HG03135 (cell line): ENCODE data around the gene SRCAP.

Source experiments
- ATAC-seq: cut with Tn5 transposase; IDR thresholded peaks from one replicate; pipeline ENCODE4 v1.9.1; 2021; ENCODE audit warnings: mild to moderate bottlenecking, moderate library complexity; ENCODE audit not compliant: unreplicated experiment

Gene SRCAP

GRCh38 chr16:30753596-30753995 lies 54.6 kb downstream of the SRCAP start:
- no peak for ATAC-seq

GRCh38 chr16:30755955-30756780 lies 57.2 kb downstream of the SRCAP start:
- no peak for ATAC-seq

- ATAC-seq = no peak
These were observed 57.8 kb downstream of the SRCAP start for GRCh38 chr16:30756781-30757100.

GRCh38 chr16:30757316-30757715 lies 58.3 kb downstream of the SRCAP start:
- ATAC-seq = no peak

GRCh38 chr16:30758988-30759491 lies 60.1 kb downstream of the SRCAP start:
- no peak for ATAC-seq

GRCh38 chr16:30760001-30760559 lies 61.1 kb downstream of the SRCAP start:
- ATAC-seq = no peak

- peak; percentile 11 for ATAC-seq
These were observed 61.8 kb downstream of the SRCAP start for GRCh38 chr16:30760577-30761426.

GRCh38 chr16:30761427-30761927 lies 62.5 kb downstream of the SRCAP start:
- peak; percentile 24 for ATAC-seq

- peak; percentile 82 for ATAC-seq
These were observed 63.2 kb downstream of the SRCAP start, which contains the start of the genes CFAP119 and RNF40 for GRCh38 chr16:30761928-30762902. Gene CFAP119, minus strand, starts transcription at chr16:30762062. Its CDS starts 314 bp downstream, at chr16:30761748. Gene RNF40, plus strand, starts transcription at chr16:30762322. Its CDS starts 224 bp downstream, at chr16:30762546.

GRCh38 chr16:30762991-30763725 lies 64.2 kb downstream of the SRCAP start:
- ATAC-seq = no peak

- ATAC-seq = no peak
These were observed 65.1 kb downstream of the SRCAP start for GRCh38 chr16:30764086-30764485.

- no peak for ATAC-seq
These were observed 66.0 kb downstream of the SRCAP start for GRCh38 chr16:30764816-30765465.

GRCh38 chr16:30766206-30766932 lies 67.4 kb downstream of the SRCAP start:
- no peak for ATAC-seq

GRCh38 chr16:30766933-30767284 lies 67.9 kb downstream of the SRCAP start:
- no peak for ATAC-seq

- no peak for ATAC-seq
These were observed 68.9 kb downstream of the SRCAP start for GRCh38 chr16:30767767-30768465.

GRCh38 chr16:30768583-30769181 lies 69.7 kb downstream of the SRCAP start:
- no peak for ATAC-seq
